NCI-H2081 treated with DMSO at 0.1 percent for 48 hours (cell line): ENCODE measurements around the gene FES.
A peak's percentile ranks its signal among the peaks of the same experiment; 100 is the strongest.

Experiments used
- DNase-seq: peaks from one replicate; lab custom pipeline; 2025; lab: John Stamatoyannopoulos, UW

FES gene

GRCh38 chr15:90930861-90931574 lies 46.7 kb downstream of the FES start:
- DNase-seq: no peak

DNA sequence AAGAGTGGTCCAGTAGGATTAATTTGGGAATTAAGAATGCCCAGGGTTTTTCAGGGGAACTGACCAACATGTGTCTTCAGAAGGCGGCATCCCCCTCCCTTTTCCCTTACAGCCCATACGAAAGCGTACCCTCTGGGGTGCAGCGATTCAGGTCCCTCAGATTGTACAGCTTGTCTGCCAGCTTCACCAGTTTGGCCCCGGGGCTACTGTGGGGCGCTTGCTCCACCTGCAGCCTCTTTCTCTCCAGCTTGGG lies 47.2 kb downstream of the FES start:
- DNase-seq: no peak

- peak; percentile 72 for DNase-seq
Observed at GRCh38 chr15:90931828-90932659, 47.7 kb downstream of the FES start, which contains the start of gene HDDC3. Gene HDDC3 (minus strand): TSS chr15:90932549. CDS start chr15:90932540, 9 bp downstream.

- DNase-seq: no peak
Observed at GRCh38 chr15:90932660-90932991, 48.3 kb downstream of the FES start.

DNA sequence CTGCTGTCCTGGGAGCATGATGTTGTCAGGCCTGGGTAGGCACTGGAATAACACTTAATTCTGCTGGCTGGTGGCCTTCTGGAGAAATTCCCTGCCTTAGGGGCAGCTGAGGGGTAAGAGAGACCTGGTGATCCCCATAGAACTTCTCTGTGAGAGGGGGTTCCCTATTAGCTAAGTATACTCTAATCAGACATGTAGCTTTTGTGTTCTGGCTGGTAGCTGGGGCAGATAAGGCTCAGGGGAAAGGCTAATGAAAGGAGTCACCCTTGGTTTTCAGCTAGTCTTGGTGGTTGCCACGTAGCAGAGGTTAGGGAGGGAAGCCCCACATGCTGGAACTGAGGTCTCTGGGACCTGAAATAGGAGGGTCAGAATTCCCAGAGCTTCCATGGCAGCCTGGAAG lies 49.0 kb downstream of the FES start:
- no peak for DNase-seq

GRCh38 chr15:90934256-90934948 lies 50.1 kb downstream of the FES start:
- DNase-seq: peak; percentile 43

DNA sequence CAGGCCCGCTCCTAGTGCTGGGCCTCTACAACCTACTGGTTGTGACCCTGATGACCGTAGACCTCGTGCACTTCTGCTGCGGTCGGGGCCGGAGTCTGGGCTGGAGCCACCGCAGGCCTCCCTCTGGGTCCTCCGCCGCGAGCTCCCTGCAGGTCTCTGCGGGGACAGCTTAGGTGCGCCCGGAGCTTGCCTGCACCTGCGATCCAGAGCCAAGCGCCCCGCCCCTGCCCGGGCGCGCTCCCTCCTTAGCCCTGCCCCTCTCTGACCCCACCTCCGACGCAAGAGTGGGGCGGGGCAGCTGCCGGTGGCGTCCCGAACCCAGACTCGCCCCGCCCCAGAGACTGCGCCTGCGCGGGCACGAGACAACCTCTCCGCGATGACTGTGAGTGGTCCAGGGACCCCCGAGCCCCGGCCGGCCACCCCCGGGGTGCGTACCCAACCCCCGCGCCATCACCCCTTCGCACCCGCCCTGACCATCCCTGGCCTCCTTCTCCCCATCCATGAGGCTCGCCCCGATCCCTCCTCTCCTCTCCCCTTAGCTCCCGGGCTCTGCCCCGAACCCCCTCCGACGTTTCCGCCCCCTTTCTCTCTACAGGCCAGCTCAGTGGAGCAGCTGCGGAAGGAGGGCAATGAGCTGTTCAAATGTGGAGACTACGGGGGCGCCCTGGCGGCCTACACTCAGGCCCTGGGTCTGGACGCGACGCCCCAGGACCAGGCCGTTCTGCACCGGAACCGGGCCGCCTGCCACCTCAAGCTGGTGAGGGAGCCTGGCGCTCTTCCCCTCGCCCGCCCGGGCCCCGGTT lies 50.8 kb downstream of the FES start, which contains the start of gene UNC45A:
UNC45A (plus strand) TSS at position 337 of the 803 bp plus-strand sequence; CDS start at position 377, 40 bp downstream.
- peak; percentile 72 for DNase-seq

GRCh38 chr15:90936823-90937222 lies 52.5 kb downstream of the FES start:
- no peak for DNase-seq

DNA sequence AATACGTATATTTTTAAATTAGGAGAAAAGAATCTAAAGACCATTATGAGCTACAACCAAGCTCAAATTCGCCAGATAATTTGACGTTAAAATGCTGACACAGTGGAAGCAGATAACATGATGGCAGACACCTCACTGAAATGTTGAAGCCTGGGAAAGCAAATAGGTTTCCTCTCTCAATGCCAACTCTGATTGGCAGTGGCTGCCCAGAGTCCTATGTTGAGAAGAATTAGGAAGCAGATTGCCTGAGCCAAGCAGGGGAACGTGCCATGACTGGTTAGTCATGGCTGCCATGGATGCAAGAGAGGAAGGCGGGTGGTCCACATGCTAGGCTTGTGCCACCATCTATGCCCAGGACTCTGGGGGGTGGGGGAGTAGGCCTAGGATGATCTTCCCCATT lies 54.0 kb downstream of the FES start:
- DNase-seq: no peak

DNA sequence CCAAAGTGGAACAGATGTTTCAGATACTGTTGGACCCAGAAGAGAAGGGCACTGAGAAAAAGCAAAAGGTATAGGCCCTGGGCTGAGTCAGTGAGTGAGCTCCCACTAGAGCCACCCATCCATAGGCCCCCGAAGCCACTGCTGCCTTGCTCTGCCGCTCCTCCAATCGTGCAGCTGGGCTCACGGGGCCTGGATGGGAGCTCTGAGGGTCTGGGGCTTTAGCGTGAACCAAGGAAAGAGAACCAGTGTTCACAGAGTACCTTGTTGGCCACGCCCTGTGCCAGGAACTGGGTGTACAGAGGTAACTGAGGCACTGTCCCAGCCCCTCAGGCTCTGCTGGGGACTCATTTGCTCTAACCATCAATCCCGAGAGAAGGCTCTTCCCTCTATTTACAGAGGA lies 55.5 kb downstream of the FES start:
- DNase-seq: no peak

GRCh38 chr15:90941038-90941437 lies 56.7 kb downstream of the FES start:
- no peak for DNase-seq

GRCh38 chr15:90942354-90943120 lies 58.2 kb downstream of the FES start:
- no peak for DNase-seq

GRCh38 chr15:90945091-90945490 lies 60.8 kb downstream of the FES start:
- no peak for DNase-seq
